ENCODE data around the gene PHF8.

The PHF8 gene

GRCh38 chrX:54044126-54044876 lies at the start of gene PHF8:
PHF8 (minus strand) TSS chrX:54044473; CDS start chrX:54042728, 1,745 bp downstream.
- peak; percentile 89 for DNase-seq (ENCODE audit: low read depth)

DNA sequence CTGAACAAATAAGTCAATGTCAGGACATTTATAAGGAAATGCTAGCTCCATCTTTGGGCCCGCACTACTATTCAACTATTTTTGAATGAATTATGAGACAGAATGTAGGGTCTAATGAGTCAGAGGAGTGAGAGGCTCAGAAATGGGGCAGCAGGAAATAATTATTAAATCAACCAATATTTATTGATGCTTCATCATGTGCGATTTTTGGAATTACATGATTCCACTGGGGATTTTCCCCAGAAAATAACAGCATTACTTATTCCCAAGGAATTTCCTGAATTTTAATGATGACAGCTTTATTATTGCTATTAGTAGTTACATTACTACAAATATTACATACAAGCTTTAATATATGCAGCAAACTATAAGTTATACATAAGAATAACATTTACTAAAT lies 49.3 kb upstream of the PHF8 start:
- no peak for DNase-seq (ENCODE audit: low read depth)

GRCh38 chrX:54093159-54093558 lies 48.9 kb upstream of the PHF8 start:
- DNase-seq (ENCODE audit: low read depth): no peak

GRCh38 chrX:54090880-54091279 lies 46.6 kb upstream of the PHF8 start:
- DNase-seq (ENCODE audit: low read depth): no peak

DNA sequence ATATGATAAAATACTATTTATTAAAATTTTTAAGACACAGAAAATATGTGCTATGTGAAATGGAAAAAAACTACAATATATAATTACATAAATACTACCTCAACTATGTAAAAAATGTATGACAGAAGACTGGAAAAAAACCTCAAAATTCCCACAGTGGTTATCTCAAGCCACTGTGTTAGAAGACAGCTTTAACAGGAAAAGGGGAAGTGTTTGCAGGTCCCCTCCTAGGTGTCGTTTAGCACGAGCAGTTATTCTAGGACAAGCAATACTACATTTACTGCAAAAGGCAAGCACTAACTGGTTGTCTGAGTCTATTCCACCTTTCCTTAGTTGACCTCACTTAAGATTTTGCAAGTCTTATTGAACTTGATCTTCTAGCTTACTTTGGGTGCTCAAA lies 44.9 kb upstream of the PHF8 start:
- no peak for DNase-seq (ENCODE audit: low read depth)

GRCh38 chrX:54087661-54088060 lies 43.4 kb upstream of the PHF8 start:
- no peak for DNase-seq (ENCODE audit: low read depth)

- DNase-seq (ENCODE audit: low read depth): no peak
These were observed 41.4 kb upstream of the PHF8 start for GRCh38 chrX:54085666-54086065.

GRCh38 chrX:54076903-54077302 lies 32.6 kb upstream of the PHF8 start:
- no peak for DNase-seq (ENCODE audit: low read depth)

DNA sequence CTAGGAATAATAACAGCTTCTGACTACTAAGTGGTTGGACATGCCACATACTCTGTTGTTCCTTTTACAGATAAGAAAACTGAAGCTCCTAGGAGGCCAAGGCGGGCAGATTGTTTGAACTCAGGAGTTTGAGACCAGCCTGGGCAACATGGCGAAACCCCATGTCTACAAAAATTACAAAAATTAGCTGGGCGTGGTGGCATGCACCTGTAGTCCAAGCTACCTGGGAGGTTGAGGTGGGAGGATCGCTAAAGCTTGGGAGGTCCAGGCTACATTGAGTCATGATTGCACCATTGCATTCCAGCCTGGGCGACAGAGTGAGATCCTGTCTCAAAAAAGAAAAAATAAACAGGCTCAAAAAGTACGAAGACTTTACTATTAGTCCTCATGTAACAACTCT lies 30.6 kb upstream of the PHF8 start:
- no peak for DNase-seq (ENCODE audit: low read depth)

- DNase-seq (ENCODE audit: low read depth): no peak
These were observed 23.5 kb upstream of the PHF8 start for GRCh38 chrX:54067766-54068165.

GRCh38 chrX:54066841-54067240 lies 22.6 kb upstream of the PHF8 start:
- DNase-seq (ENCODE audit: low read depth): no peak

GRCh38 chrX:54064564-54064963 lies 20.3 kb upstream of the PHF8 start:
- no peak for DNase-seq (ENCODE audit: low read depth)

DNA sequence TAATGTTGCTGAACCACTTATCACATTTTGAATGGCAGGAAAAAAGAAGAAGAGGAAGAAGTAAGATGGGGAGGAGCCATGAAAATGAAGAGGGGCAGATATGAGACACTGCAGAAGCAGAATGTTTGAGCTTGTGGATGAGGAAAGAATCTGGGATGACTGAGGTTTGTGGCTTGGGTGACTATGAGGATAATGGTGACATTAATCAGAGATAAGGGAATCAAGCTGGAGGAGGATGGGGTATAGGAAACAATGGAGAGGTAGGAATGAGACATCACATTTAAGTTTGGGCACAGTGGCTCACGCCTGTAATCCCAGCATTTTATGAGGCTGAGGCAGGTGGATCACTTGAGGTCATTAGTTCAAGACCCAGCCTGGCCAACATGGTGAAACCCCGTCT lies 19.1 kb upstream of the PHF8 start:
- DNase-seq (ENCODE audit: low read depth): no peak

- no peak for DNase-seq (ENCODE audit: low read depth)
These were observed 5.5 kb upstream of the PHF8 start for GRCh38 chrX:54049801-54050200.

DNA sequence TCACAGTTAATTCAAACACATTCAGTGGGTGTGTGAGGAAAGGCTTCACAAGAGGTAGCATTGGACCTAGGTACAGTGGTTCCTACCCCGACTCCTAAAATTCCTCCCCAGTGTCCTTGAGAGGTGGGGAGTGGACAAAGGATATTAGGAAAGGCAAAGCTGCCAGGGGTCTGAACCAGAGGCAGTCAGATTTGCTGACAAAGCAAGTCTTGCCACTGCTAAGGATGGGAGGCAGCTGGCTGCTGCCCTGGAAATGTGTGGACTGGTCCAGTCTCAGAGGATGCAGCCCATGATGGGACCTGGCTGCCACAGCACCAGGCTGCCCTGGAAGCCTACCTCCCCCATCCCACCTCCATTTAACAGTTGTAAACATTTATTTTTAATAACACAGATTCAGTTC lies 4.1 kb upstream of the PHF8 start:
- DNase-seq (ENCODE audit: low read depth): no peak

DNA sequence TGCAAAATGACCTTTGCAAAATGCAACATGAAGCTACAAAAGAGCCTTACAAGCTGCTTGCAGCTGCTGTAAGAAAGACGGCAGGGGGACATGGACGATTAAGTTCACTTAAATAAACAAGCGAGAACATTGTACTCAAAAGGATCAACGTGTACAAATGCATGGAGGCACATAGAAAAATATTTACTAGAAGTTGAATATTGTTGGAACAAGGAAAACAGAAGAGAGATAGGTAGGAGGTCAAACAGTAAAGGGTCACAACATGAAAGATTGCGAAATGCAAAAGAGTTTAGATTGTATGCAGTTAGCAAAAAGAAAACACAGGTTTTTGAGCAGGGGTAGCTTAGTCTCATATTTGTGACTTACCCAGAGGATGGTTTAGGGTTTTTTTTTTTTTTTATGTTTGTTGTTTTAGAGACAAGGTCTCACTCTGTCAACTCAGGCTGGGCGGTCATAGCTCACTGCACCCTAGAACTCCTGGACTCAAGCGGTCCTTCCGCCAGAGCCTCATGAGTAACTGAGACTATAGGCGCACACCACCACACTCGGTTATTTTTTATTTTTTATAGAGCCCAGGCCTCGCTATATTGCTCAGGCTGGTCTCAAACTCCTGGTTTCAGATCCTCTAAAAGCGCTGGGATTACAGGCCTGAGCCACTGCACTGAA lies 1.4 kb upstream of the PHF8 start:
- no peak for DNase-seq (ENCODE audit: low read depth)

DNA sequence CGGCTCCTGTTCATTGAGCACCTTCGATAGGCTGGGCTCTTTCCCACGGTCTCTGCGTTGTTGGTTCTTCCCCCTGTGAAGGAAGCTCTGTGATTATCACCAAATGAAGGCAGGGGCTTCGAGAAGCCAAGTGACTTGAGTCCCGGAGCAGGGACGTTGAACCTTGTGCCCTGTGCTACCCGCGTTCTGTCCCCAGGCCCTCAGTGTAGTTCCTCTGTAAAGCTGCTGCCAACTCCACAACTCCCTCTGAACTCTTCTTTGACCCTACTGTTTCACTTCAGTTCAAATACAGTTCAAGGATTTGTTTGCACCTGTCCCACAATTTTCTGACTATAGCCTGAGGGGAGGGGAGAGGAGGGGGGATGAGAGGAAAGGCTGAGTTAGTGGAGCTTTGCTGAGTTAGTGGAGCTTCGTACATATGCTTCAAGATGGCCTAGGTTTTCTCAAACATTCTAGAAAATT lies 635 bp upstream of the PHF8 start:
- DNase-seq (ENCODE audit: low read depth): no peak

DNA sequence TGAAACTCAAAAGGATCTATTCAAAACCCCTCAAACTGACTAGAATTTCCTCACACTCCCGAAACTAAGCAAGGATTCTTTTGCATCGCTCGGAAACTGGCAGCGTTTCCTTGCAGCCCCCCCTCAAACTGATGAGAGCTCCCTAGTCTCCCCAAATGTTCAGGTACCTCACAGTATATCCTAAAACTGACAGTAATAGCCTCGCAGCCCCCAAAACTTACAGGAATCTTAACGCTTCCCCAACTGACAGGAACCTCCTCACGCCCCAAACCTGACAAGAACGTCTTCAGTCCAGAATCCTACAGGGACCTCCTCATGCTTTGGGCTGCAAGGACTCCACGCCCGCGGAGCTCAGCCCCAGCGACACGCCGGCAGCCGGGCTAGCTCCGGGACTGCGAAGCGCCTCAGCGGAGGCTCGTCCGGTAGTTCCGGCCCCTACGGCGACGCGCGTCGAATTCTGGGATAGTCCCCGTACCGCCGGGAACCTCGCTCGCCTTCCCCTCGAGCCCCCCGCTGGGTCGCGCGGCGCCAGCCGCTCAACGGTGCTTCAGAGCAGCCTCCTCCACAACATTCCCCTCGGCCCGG lies 640 bp downstream of the PHF8 start:
- peak; percentile 13 for DNase-seq (ENCODE audit: low read depth)

- DNase-seq (ENCODE audit: low read depth): no peak
These were observed 1.2 kb downstream of the PHF8 start for GRCh38 chrX:54043056-54043455.

DNA sequence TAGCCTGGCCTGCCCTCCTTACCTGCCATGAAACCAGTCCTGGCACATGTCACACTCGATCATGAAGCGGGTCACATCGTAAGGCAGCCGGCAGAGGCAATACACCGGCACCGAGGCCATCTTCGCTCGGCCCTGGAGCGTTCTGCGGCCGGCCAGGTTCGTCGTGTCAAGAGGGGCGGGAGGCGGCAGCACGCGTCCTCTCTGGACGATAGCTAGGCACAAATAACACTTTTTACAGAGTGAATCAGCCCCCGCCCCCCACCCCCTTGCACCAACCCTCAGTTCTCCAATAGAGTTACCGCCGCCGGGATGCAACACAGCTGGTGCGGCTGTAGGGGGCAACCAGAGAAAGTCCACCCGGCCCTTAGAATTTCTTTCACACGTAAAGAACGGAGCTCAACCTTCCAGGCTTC lies 1.7 kb downstream of the PHF8 start:
- peak; percentile 22 for DNase-seq (ENCODE audit: low read depth)

DNA sequence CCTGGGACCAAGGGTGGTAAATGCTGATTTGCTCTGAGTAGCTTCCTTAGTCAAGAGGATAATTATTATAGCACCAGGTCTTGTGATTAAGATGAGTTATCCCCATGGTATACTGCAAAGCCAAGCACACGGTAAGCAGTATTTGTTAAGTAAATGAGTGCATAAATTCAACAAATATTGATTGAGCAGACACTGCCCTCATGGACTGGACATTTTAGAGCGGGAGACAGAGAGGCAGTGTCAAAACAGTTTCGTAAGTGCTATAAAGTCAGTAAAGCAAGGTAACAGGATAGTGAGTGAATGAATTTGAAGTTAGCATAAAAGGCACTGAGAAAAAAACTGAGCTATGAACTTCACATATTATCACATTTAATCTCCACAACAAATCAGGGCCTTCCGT lies 13.9 kb downstream of the PHF8 start:
- no peak for DNase-seq (ENCODE audit: low read depth)

- no peak for DNase-seq (ENCODE audit: low read depth)
These were observed 14.6 kb downstream of the PHF8 start for GRCh38 chrX:54029529-54030143.

GRCh38 chrX:54024350-54024749 lies 19.9 kb downstream of the PHF8 start:
- DNase-seq (ENCODE audit: low read depth): no peak

All from activated T-cell treated with anti-CD3 and anti-CD28 coated beads for 48 hours (primary cell).